Endothelial cell (in vitro differentiated cells): ENCODE results near the gene VWA5A. TPM values are rescaled to one million over a fixed set of nuclear protein-coding genes. Genes with fewer than 3 reads are reported as not detected.

ENCODE experiments used
- DNase-seq: peaks from one replicate; pipeline ENCODE4 v3.0.0; 2021; ENCODE audit warnings: low spot score
- H3K27ac Mint-ChIP-seq: one replicate; pipeline ENCODE4 v1.8.0; 2021; ENCODE audit warnings: mixed read lengths, inconsistent platforms; ENCODE audit not compliant: unreplicated experiment
- H3K27me3 Mint-ChIP-seq: one replicate; pipeline ENCODE4 v1.8.0; 2021; ENCODE audit warnings: mild to moderate bottlenecking, moderate library complexity, mixed read lengths, inconsistent platforms; ENCODE audit not compliant: unreplicated experiment
- H3K36me3 Mint-ChIP-seq: one replicate; pipeline ENCODE4 v1.8.0; 2021; ENCODE audit warnings: mild to moderate bottlenecking, low read depth, mixed read lengths, inconsistent platforms; ENCODE audit not compliant: unreplicated experiment
- H3K4me1 Mint-ChIP-seq: one replicate; pipeline ENCODE4 v1.8.0; 2021; ENCODE audit warnings: mild to moderate bottlenecking, mixed read lengths, inconsistent platforms; ENCODE audit not compliant: unreplicated experiment
- H3K4me3 Mint-ChIP-seq: one replicate; pipeline ENCODE4 v1.8.0; 2021; ENCODE audit warnings: mild to moderate bottlenecking, mixed read lengths, inconsistent platforms; ENCODE audit not compliant: unreplicated experiment
- H3K9me3 Mint-ChIP-seq: one replicate; pipeline ENCODE4 v1.8.0; 2021; ENCODE audit warnings: mixed read lengths, inconsistent platforms; ENCODE audit not compliant: unreplicated experiment
- CTCF ChIP-seq: fragments of 200-600 bp; sonication (generic); IDR thresholded peaks from one replicate; pipeline ENCODE4 v1.5.0; 2021; ENCODE audit warnings: antibody characterized with exemption; ENCODE audit not compliant: unreplicated experiment
- total RNA-seq: library from RNA; stranded (reverse); fragmentation: NEBNext Ultra II Directional; extraction: Animal tissue kit (Norgen Biotek cat#: 25700); gene quantifications from one replicate; pipeline ENCODE4 v1.2.1, GENCODE V29; 2021; ENCODE audit not compliant: unreplicated experiment

Gene VWA5A
- total RNA-seq, 1 donor from 2014 or later: 64.5 TPM

GRCh38 chr11:124082371-124082770 is 32.9 kb upstream of the VWA5A start:
- Mint-ChIP-seq H3K36me3 (no peaks in the 10 kb centered on the region), H3K27ac (no peak overlapping the region), H3K27me3 (no peaks in the 10 kb centered on the region), H3K9me3 (no peaks in the 10 kb centered on the region), H3K4me3 (no peak overlapping the region), H3K4me1 (no peaks in the 10 kb centered on the region)
- no peak for DNase-seq
- TF ChIP-seq CTCF: no peak

GRCh38 chr11:124085583-124085982 is 29.7 kb upstream of the VWA5A start:
- DNase-seq: no peak
- TF ChIP-seq CTCF: no peak
- Mint-ChIP-seq H3K4me1 (no peaks in the 10 kb centered on the region), H3K9me3 (no peaks in the 10 kb centered on the region), H3K4me3 (no peak overlapping the region), H3K36me3 (no peaks in the 10 kb centered on the region), H3K27me3 (no peaks in the 10 kb centered on the region), H3K27ac (no peak overlapping the region)

GRCh38 chr11:124085997-124086846 is 29.0 kb upstream of the VWA5A start:
- no peaks in the 10 kb centered on the region for H3K9me3 Mint-ChIP-seq
- no peaks in the 10 kb centered on the region for H3K27me3 Mint-ChIP-seq
- no peaks in the 10 kb centered on the region for H3K4me1 Mint-ChIP-seq
- peak; percentile 25 for DNase-seq
- H3K4me3 Mint-ChIP-seq: no peak overlapping the region
- H3K36me3 Mint-ChIP-seq: no peaks in the 10 kb centered on the region
- no peak overlapping the region for H3K27ac Mint-ChIP-seq
- TF ChIP-seq CTCF: no peak

- no peaks in the 10 kb centered on the region for H3K9me3 Mint-ChIP-seq
- no peaks in the 10 kb centered on the region for H3K27me3 Mint-ChIP-seq
- H3K4me1 Mint-ChIP-seq: peaks cover 5% of the 10 kb centered on the region
- H3K27ac Mint-ChIP-seq: no peak overlapping the region
- no peak for TF ChIP-seq CTCF
- H3K4me3 Mint-ChIP-seq: no peak overlapping the region
- H3K36me3 Mint-ChIP-seq: no peaks in the 10 kb centered on the region
- no peak for DNase-seq
Observed at GRCh38 chr11:124090996-124091395, 24.3 kb upstream of the VWA5A start.

- H3K4me1 Mint-ChIP-seq: peaks cover 5% of the 10 kb centered on the region
- no peak for TF ChIP-seq CTCF
- no peak overlapping the region for H3K27ac Mint-ChIP-seq
- H3K27me3 Mint-ChIP-seq: no peaks in the 10 kb centered on the region
- DNase-seq: no peak
- no peaks in the 10 kb centered on the region for H3K36me3 Mint-ChIP-seq
- no peaks in the 10 kb centered on the region for H3K9me3 Mint-ChIP-seq
- no peak overlapping the region for H3K4me3 Mint-ChIP-seq
Observed at GRCh38 chr11:124093330-124093729, 21.9 kb upstream of the VWA5A start.
